ENCODE results near the gene LRCH1. TPM values are rescaled to one million over a fixed set of nuclear protein-coding genes. Genes with fewer than 3 reads are reported as not detected.
A peak's percentile ranks its signal among the peaks of the same experiment; 100 is the strongest.

LRCH1 gene
- total and polyA plus RNA-seq, 10 of the 15 experiments (the other 5 are each of a cell fraction or from before 2014, with no cell fraction given), result 5.3 to 48.9 (median 14.4) TPM

GRCh38 chr13:46553886-46554858 is 1.2 kb downstream of the LRCH1 start (continued):
- peak; percentile 72; the same call in 1 of the 2 replicates for TF ChIP-seq MLLT1 (IDR thresholded peaks at IDR 0.05)
- no peak for TF ChIP-seq ZNF207 (IDR thresholded peaks at IDR 0.05; ENCODE audit: borderline replicate concordance)
- peak in 1 of 2 experiments; percentile 67; a peak in 1 of 4 replicates for TF ChIP-seq BHLHE40 (IDR thresholded peaks at IDR 0.05; ENCODE audit: borderline replicate concordance in 1 of 2, low read depth in 2 of 2, low read length in 1 of 2)
- TF ChIP-seq ZNF592 (IDR thresholded peaks at IDR 0.05), result no peak
- TF ChIP-seq ATF2 (IDR thresholded peaks at IDR 0.05; ENCODE audit: low read length), result peak; percentile 79
- TF ChIP-seq RELB (IDR thresholded peaks at IDR 0.05; ENCODE audit: low read depth), result peak; percentile 46
- TF ChIP-seq STAT3 (IDR thresholded peaks at IDR 0.05; ENCODE audit: low read depth, low read length), result no peak
- TF ChIP-seq SIN3A (IDR thresholded peaks at IDR 0.05; ENCODE audit: low read depth, low read length), result peak; percentile 10; the same call in 1 of the 2 replicates
- TF ChIP-seq BACH1 (IDR thresholded peaks at IDR 0.05; ENCODE audit: borderline replicate concordance), result peak; percentile 34
- 0 out of 2 replicates have a peak, but pooled peaks have one; percentile 33 for TF ChIP-seq POLR2AphosphoS2 (IDR thresholded peaks at IDR 0.05; ENCODE audit: low read depth, low read length)
- TF ChIP-seq JUND (IDR thresholded peaks at IDR 0.05; ENCODE audit: low read depth, low read length), result no peak
- TF ChIP-seq FOXM1 (IDR thresholded peaks at IDR 0.05; ENCODE audit: low read depth, low read length), result 0 out of 2 replicates have a peak, but pooled peaks have one; percentile 20
- TF ChIP-seq RAD51 (IDR thresholded peaks at IDR 0.05), result no peak
- no peak for TF ChIP-seq NFYB (IDR thresholded peaks at IDR 0.05; ENCODE audit: insufficient read depth, low read depth, low read length)
- TF ChIP-seq EP300 (IDR thresholded peaks at IDR 0.05; ENCODE audit: borderline replicate concordance in 1 of 2, control insufficient read depth in 1 of 2, low read depth in 2 of 2, low read length in 2 of 2), result peak in 1 of 2 experiments; percentile 30; a peak in 1 of 4 replicates
- TF ChIP-seq PKNOX1 (IDR thresholded peaks at IDR 0.05), result 0 out of 2 replicates have a peak, but pooled peaks have one; percentile 6

Measured in GM12878 (cell line).